Melanocyte of skin (primary cell): ENCODE results near the gene CDC23. TPM values are rescaled to one million over a fixed set of nuclear protein-coding genes. Genes with fewer than 3 reads are reported as not detected.

ENCODE experiments used
- total RNA-seq, 2 donors: library from RNA; depleted of rRNA; stranded (reverse); fragments of >200 nt; gene quantifications; 2 replicates each; pipeline ENCODE4 v1.2.3, GENCODE V29; 2012

Gene CDC23
- 10 to 100 TPM; 26.2 to 37.0 TPM for total RNA-seq

GRCh38 chr5:138213161-138214029 lies at the start of gene CDC23:
Gene CDC23, minus strand, starts transcription at chr5:138213323. Its CDS starts 11 bp downstream, at chr5:138213312.

GRCh38 chr5:138178516-138179276 lies 34.4 kb downstream of the CDC23 start, which contains the start of the genes BRD8 and KIF20A:
Gene BRD8, minus strand, starts transcription at chr5:138178630. Its CDS starts 16 bp downstream, at chr5:138178614.
Gene KIF20A, plus strand, starts transcription at chr5:138179112. Its CDS starts 569 bp downstream, at chr5:138179681.

GRCh38 chr5:138138949-138139780 lies 74.0 kb downstream of the CDC23 start, which contains the start of gene NME5:
Gene NME5, minus strand, starts transcription at chr5:138139428. Its CDS starts 648 bp downstream, at chr5:138138780.

Other genes with a start within 250 kb of the CDC23 start
- 10 to 100 TPM; 31.0 to 45.8 TPM for gene FAM13B, start 180.2 kb downstream of the CDC23 start, total RNA-seq
- not detected for gene WNT8A, start 129.3 kb downstream of the CDC23 start, total RNA-seq
- gene NME5, start 73.9 kb downstream of the CDC23 start, total RNA-seq: 10 to 100 TPM in 1 of 2 donors, 1 to 10 TPM in 1; 8.7 to 12.7 TPM
- gene BRD8, start 34.7 kb downstream of the CDC23 start, total RNA-seq: 10 to 100 TPM; 50.3 to 53.7 TPM
- 100 to 1,000 TPM in 1 of 2 donors, 10 to 100 TPM in 1; 87.4 to 102 TPM for gene KIF20A, start 34.2 kb downstream of the CDC23 start, total RNA-seq
- 1 to 10 TPM in 1 of 2 donors, under 1 TPM in 1; 0.67 to 1.0 TPM for gene GFRA3, start 61.3 kb upstream of the CDC23 start, total RNA-seq
- gene CDC25C, start 118.5 kb upstream of the CDC23 start, total RNA-seq: 10 to 100 TPM in 1 of 2 donors, 1 to 10 TPM in 1; 6.9 to 20.0 TPM
- 10 to 100 TPM; 53.3 to 60.9 TPM for gene FAM53C, start 124.9 kb upstream of the CDC23 start, total RNA-seq
- gene KDM3B, start 139.4 kb upstream of the CDC23 start, total RNA-seq: 10 to 100 TPM; 49.6 to 52.9 TPM
- 1 to 10 TPM; 3.0 to 9.6 TPM for gene REEP2, start 225.7 kb upstream of the CDC23 start, total RNA-seq